ENCODE measurements around the gene COMMD8.

Gene COMMD8

GRCh38 chr4:47471591-47471990 lies 8.1 kb upstream of the COMMD8 start:
- no peak for DNase-seq (ENCODE audit: low spot score)

DNA sequence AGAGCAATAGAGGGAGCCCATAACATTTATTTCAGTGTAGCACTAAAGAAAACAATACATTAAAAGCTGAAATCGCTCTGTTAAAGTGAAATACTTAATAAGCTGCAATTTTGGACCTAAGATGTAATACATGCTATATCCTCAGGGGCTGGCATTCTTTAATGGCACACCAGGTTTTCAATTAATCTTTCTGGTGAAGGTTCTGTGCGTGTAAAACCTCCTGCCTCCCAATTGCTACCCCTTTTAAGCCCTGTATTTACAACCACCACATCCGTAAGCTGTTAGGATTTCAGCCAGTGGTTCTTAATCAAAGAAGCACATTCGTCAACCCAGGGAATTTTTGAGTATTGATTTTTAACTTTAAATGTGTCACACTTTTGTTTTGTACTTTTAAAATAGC lies 7.6 kb upstream of the COMMD8 start:
- DNase-seq (ENCODE audit: low spot score) = no peak

DNA sequence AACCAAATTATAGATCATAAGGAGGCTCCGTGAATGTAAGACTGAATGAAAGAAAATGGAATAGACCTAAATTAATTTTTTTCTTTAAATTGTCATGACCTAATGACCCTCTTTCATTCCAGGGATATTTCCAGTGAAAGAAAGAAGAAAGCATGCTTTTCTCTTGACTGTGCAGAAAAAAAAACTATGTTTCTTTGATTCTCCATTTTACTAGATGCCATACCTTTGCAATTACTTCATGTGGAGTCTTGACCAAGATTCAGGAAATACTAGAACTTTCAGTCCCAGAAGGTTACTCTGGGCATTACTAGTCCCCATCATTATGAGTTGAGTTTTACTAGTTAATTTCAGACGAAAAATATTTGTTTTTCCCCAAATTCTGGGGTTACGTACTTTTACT lies 6.4 kb upstream of the COMMD8 start:
- DNase-seq (ENCODE audit: low spot score) = peak; percentile 37

GRCh38 chr4:47468706-47469365 lies 5.3 kb upstream of the COMMD8 start:
- peak; percentile 22 for DNase-seq (ENCODE audit: low spot score)

- no peak for DNase-seq (ENCODE audit: low spot score)
Measured at GRCh38 chr4:47466056-47466785, 2.7 kb upstream of the COMMD8 start.

DNA sequence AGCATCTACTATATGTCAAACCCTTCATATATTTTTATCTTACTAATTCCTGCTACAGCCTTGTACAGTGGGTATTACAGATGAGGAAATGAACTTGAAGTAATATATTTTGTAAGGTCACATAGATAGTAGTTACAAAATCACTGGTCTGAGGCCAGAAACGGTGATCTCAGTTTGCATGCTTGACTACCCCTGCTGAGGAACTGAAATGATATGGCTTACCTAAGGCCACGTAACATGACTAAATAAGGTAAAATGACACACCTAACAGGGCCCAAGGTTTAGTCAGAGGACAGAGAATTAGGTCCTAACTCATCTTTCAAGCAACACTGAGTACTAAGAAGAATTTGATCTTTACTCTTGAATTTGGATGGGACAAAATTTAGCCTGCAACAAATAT lies 1.5 kb upstream of the COMMD8 start:
- DNase-seq (ENCODE audit: low spot score) = no peak

DNA sequence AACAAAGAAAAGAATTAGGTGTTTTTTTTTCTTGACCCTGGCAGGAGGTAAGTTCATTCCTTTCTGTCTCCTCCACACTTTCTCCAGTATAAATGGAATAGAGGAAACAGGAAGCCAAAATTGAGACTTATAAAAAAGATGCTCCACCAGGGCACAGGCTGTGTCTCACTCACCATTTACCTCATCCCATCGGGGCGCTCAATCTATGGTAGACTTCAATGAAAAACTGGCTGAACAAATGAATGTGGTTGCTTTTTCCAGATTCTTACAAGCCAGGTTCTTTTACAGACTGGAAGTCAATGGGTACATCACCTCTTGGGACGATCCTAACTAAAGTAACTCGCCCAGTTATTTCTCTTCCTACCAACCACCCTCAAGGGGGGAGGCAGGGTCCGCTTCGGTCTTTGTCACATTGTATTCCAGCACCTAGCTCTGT lies 685 bp downstream of the COMMD8 start:
- no peak for DNase-seq (ENCODE audit: low spot score)

DNA sequence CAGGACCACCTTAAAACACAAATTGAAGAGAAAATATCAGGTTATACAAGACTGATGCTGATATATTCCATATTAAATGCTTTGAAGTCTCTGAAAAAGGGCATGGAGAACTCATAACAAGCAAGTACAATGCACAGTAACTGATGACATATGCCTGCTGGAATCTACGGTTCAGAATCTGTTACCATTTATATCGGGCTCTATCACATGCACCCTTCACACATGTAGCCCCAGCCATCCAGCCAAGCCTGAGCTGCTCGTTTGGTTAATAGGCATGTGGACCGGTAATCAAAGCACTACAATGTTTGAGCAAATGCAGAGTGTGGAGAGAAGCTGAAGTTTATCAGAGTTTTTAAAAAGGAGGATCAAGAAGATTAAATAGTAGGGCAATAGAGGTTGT lies 11.8 kb downstream of the COMMD8 start:
- DNase-seq (ENCODE audit: low spot score) = no peak

DNA sequence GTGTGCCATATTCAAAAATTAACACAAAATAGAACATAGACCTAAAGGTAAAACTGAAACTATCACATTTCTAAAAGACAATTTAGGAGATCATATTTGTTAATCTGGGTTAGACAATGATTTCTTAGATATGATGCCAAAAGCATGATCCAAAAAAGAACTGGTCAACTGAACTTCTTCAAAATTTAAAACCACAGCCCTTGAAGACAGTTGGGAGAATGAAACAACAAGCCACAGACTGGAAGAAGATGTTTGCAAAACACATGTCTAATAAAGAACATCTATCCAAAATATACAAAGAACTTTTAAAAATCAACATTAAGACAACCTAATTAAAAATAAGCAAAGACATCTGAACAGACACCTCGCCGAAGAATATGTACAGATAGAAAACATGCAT lies 19.5 kb downstream of the COMMD8 start:
- DNase-seq (ENCODE audit: low spot score) = no peak

DNA sequence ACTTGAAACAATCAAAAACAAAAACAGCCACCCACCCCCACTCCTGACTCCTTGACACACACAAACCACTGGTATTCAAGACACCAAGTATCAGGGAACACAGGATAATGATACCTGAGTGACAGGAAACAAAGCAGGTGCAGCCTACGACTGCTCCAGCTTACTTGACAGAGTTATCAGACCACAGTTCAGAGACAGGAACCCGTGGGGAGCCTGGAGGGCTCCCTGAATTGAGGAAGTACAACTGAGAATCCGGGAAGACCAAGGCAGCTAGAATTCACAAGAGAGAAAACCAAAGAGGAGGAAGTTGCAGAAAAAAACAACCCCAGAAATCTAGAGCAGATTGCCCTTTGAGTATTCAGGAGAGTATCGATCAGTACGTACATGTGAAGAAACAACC lies 20.5 kb downstream of the COMMD8 start:
- no peak for DNase-seq (ENCODE audit: low spot score)

GRCh38 chr4:47434931-47435330 lies 28.6 kb downstream of the COMMD8 start:
- DNase-seq (ENCODE audit: low spot score) = no peak

- no peak for DNase-seq (ENCODE audit: low spot score)
Measured at GRCh38 chr4:47432749-47433148, 30.8 kb downstream of the COMMD8 start.

- no peak for DNase-seq (ENCODE audit: low spot score)
Measured at GRCh38 chr4:47427935-47428334, 35.6 kb downstream of the COMMD8 start.

DNA sequence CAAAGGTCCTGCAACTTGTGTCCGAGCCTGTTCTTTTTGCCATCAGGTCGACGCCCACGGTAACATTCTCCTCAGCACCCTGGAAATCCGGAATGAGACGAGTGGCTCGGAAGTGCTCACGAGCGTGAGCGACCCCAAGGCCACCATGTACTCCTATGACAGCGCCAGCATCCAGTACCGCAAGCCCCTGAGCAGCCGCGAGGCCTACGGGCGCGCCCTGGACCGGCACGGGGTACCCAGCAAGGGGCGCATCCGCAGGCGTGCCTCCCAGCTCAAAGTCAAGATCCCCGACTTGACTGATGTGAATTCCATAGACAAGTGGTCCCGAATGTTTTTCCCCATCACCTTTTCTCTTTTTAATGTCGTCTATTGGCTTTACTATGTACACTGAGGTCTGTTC lies 37.9 kb downstream of the COMMD8 start:
- DNase-seq (ENCODE audit: low spot score) = no peak

- no peak for DNase-seq (ENCODE audit: low spot score)
Measured at GRCh38 chr4:47419296-47419695, 44.2 kb downstream of the COMMD8 start.

- DNase-seq (ENCODE audit: low spot score) = no peak
Measured at GRCh38 chr4:47418147-47418546, 45.4 kb downstream of the COMMD8 start.

DNA sequence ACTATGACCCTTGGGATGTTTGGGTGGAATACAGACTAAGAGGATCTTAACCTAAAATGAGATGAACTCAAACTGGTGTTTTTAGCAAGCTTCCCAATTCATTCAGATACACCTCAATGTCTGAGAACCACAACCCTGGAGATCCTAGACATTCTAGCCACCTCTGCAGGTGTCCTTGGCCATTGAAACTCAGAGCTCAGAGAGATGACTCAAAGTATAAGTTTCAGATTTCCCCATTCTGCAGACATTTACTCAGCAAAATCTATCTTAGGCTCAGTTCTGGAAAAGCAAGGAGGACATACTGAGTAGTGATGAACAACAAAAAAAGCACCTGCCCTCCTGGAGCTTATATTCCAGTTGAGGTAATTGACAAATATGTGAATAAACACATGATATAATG lies 47.8 kb downstream of the COMMD8 start:
- DNase-seq (ENCODE audit: low spot score) = no peak

GRCh38 chr4:47413521-47413920 lies 50.0 kb downstream of the COMMD8 start:
- no peak for DNase-seq (ENCODE audit: low spot score)

GRCh38 chr4:47410271-47410670 lies 53.2 kb downstream of the COMMD8 start:
- DNase-seq (ENCODE audit: low spot score) = no peak

GRCh38 chr4:47406408-47406807 lies 57.1 kb downstream of the COMMD8 start:
- DNase-seq (ENCODE audit: low spot score) = no peak

All from hepatic stellate cell (primary cell).